HG03139 (cell line): Measurements from ENCODE around the gene TMEM37.
"Not testable (repeated sequence)": the region's sequence is repeated elsewhere in the genome, so short reads cannot be mapped to it uniquely, and the experiment has no call there.

Source experiments
- ATAC-seq: cut with Tn5 transposase; IDR thresholded peaks from one replicate; pipeline ENCODE4 v1.9.1; 2021; ENCODE audit not compliant: unreplicated experiment

TMEM37 gene

GRCh38 chr2:119431155-119431975, at the start of gene TMEM37:
Gene TMEM37, plus strand, starts transcription at chr2:119431854. Its CDS starts 50 bp downstream, at chr2:119431904.
- ATAC-seq = peak; percentile 58

- ATAC-seq = no peak
Observed at GRCh38 chr2:119383410-119384140, 48.1 kb upstream of the TMEM37 start.

- ATAC-seq = no peak
Observed at GRCh38 chr2:119384971-119385370, 46.7 kb upstream of the TMEM37 start.

- no peak for ATAC-seq
Observed at GRCh38 chr2:119385466-119385865, 46.2 kb upstream of the TMEM37 start.

- ATAC-seq = peak; percentile 67
Observed at GRCh38 chr2:119387381-119388129, 44.1 kb upstream of the TMEM37 start.

- no peak for ATAC-seq
Observed at GRCh38 chr2:119389615-119390306, 41.9 kb upstream of the TMEM37 start.

- no peak for ATAC-seq
Observed at GRCh38 chr2:119393971-119394748, 37.5 kb upstream of the TMEM37 start.

GRCh38 chr2:119397196-119397595, 34.5 kb upstream of the TMEM37 start:
- no peak for ATAC-seq

- ATAC-seq = no peak
Observed at GRCh38 chr2:119402106-119402505, 29.5 kb upstream of the TMEM37 start.

GRCh38 chr2:119402645-119403560, 28.8 kb upstream of the TMEM37 start:
- ATAC-seq = no peak

GRCh38 chr2:119403618-119404017, 28.0 kb upstream of the TMEM37 start:
- not testable (repeated sequence) for ATAC-seq

- ATAC-seq = no peak
Observed at GRCh38 chr2:119405151-119405550, 26.5 kb upstream of the TMEM37 start.

GRCh38 chr2:119407430-119408220, 24.0 kb upstream of the TMEM37 start:
- ATAC-seq = no peak

GRCh38 chr2:119408221-119408619, 23.4 kb upstream of the TMEM37 start:
- no peak for ATAC-seq

GRCh38 chr2:119409506-119409905, 22.1 kb upstream of the TMEM37 start:
- no peak for ATAC-seq

GRCh38 chr2:119414894-119415293, 16.8 kb upstream of the TMEM37 start:
- no peak for ATAC-seq

- ATAC-seq = no peak
Observed at GRCh38 chr2:119415630-119416029, 16.0 kb upstream of the TMEM37 start.

GRCh38 chr2:119416299-119416923, 15.2 kb upstream of the TMEM37 start:
- no peak for ATAC-seq
